A673 (cell line): ENCODE results near the gene ACE. TPM values are rescaled to one million over a fixed set of nuclear protein-coding genes. Genes with fewer than 3 reads are reported as not detected.

ENCODE experiments used
- BruUV-seq: library from RNA; stranded (reverse); fragments of 400-500 nt; replicated peaks from 2 replicates; lab custom pipeline; 2021; lab: Mats Ljungman, UMichigan
- CTCF ChIA-PET: fragments of 300-600 bp; sonication (Branson Sonifier 250); formaldehyde crosslinking; loops from one replicate; lab custom pipeline; 2022; ENCODE audit warnings: antibody characterized with exemption; lab: Charles Lee
- POLR2A ChIA-PET: fragments of 300-600 bp; sonication (Branson Sonifier 250); formaldehyde crosslinking; loops from one replicate; lab custom pipeline; 2022; ENCODE audit warnings: antibody characterized with exemption; ENCODE audit not compliant: low non-redundant PET; lab: Charles Lee
- DNase-seq: peaks from one replicate; pipeline ENCODE4 v3.0.0-alpha.2; 2015; ENCODE audit warnings: low spot score
- H3K27ac ChIP-seq: fragments of 200-600 bp; sonication (generic); 2 replicates; pipeline ENCODE4 v1.5.1; 2016; ENCODE audit warnings: mixed run types, low read depth, mild to moderate bottlenecking, mixed read lengths, antibody characterized with exemption, low read length; ENCODE audit not compliant: poor library complexity, severe bottlenecking
- H3K27me3 ChIP-seq: fragments of 200-600 bp; sonication (generic); replicated peaks from 2 replicates; pipeline ENCODE4 v1.6.1; 2017; ENCODE audit warnings: mixed run types, low read depth, mild to moderate bottlenecking, mixed read lengths, antibody characterized with exemption, low read length; ENCODE audit not compliant: insufficient read depth, poor library complexity
- H3K36me3 ChIP-seq: fragments of 200-600 bp; sonication (generic); 2 replicates; pipeline ENCODE4 v1.6.1; 2016; ENCODE audit warnings: mixed run types, mild to moderate bottlenecking, mixed read lengths, antibody characterized with exemption, low read length; ENCODE audit not compliant: insufficient read depth, poor library complexity, severe bottlenecking
- H3K4me1 ChIP-seq: fragments of 200-600 bp; sonication (generic); 2 replicates; pipeline ENCODE4 v1.6.1; 2017; ENCODE audit warnings: mixed run types, mild to moderate bottlenecking, mixed read lengths, antibody characterized with exemption, low read length; ENCODE audit not compliant: insufficient read depth, poor library complexity, severe bottlenecking
- H3K4me3 ChIP-seq: fragments of 200-600 bp; sonication (generic); 2 replicates; pipeline ENCODE4 v1.5.1; 2016; ENCODE audit warnings: low read depth, mixed run types, mild to moderate bottlenecking, mixed read lengths, low read length; ENCODE audit not compliant: poor library complexity, severe bottlenecking
- H3K9me3 ChIP-seq: fragments of 200-600 bp; sonication (generic); 2 replicates; pipeline ENCODE4 v1.6.1; 2016; ENCODE audit warnings: mixed run types, low read depth, mild to moderate bottlenecking, mixed read lengths, antibody characterized with exemption, low read length; ENCODE audit not compliant: poor library complexity, severe bottlenecking
- CTCF ChIP-seq: fragments of 300-800, 200-600 bp; sonication (generic); conservative IDR thresholded peaks from 2 replicates; pipeline ENCODE4 v1.5.1; 2017; ENCODE audit warnings: low read depth, mild to moderate bottlenecking, antibody characterized with exemption, low read length, moderate library complexity, mixed read lengths
- EZH2 ChIP-seq: fragments of 200-600 bp; sonication (generic); IDR thresholded peaks from 2 replicates; pipeline ENCODE4 v1.6.1; 2017; ENCODE audit warnings: borderline replicate concordance, low read depth, mild to moderate bottlenecking, mixed read lengths, antibody characterized with exemption, low read length; ENCODE audit not compliant: poor library complexity, severe bottlenecking
- intact Hi-C: fragments of 100-400 bp; cut with micrococcal nuclease; formaldehyde crosslinking; loops from one replicate; pipeline ENCODE4 v1.10.0; 2022; ENCODE audit not compliant: unreplicated experiment
- total RNA-seq: library from RNA; stranded (reverse); gene quantifications from 2 replicates; pipeline ENCODE4 v1.2.3, GENCODE V29; 2021

Gene ACE
- total RNA-seq, 1 experiment from 2014 or later, result 2.1 TPM

GRCh38 chr17:63517825-63518534 lies 41.1 kb downstream of the ACE start:
- no peak for DNase-seq
- intact Hi-C loops, result no loop called here
- H3K4me3 ChIP-seq, result no peak overlapping the region
- ChIA-PET POLR2A (no interaction called here), CTCF (no interaction called here)
- H3K27ac ChIP-seq, result no peak overlapping the region
- no peaks in the 10 kb centered on the region for H3K36me3 ChIP-seq
- no TSS peak for BruUV-seq
- H3K9me3 ChIP-seq, result no peaks in the 10 kb centered on the region
- peaks cover 3% of the 10 kb centered on the region for H3K27me3 ChIP-seq
- TF ChIP-seq CTCF (no peak), EZH2 (no peak)
- H3K4me1 ChIP-seq, result no peaks in the 10 kb centered on the region

GRCh38 chr17:63519116-63519881 lies 42.4 kb downstream of the ACE start:
- POLR2A ChIA-PET, result interaction anchor here (0.6 kb wide), 1 partner anchor 22 kb away, joined by 4 read pairs; no protein-coding TSS in a partner anchor
- no peak for DNase-seq
- CTCF ChIA-PET, result no interaction called here

More at GRCh38 chr17:63519116-63519881, 42.4 kb downstream of the ACE start:
- no TSS peak for BruUV-seq
- Histone ChIP-seq H3K4me1 (no peaks in the 10 kb centered on the region), H3K4me3 (no peak overlapping the region), H3K27ac (no peak overlapping the region), H3K27me3 (peaks cover 3% of the 10 kb centered on the region), H3K9me3 (no peaks in the 10 kb centered on the region), H3K36me3 (no peaks in the 10 kb centered on the region)
- TF ChIP-seq CTCF (no peak), EZH2 (no peak)
- intact Hi-C loops, result no loop called here
